IMR-90 (cell line): ENCODE results near the gene NKAIN4. TPM values are rescaled to one million over a fixed set of nuclear protein-coding genes. Genes with fewer than 3 reads are reported as not detected.

Experiments
- ATAC-seq: fragments of 200-7000 bp; cut with Tn5 transposase; 2 replicates; pipeline ENCODE4 v1.9.1; 2020; ENCODE audit warnings: low read depth, mild to moderate bottlenecking, moderate library complexity
- BruUV-seq: library from RNA; stranded (reverse); fragments of 400-500 nt; replicated peaks from 2 replicates; lab custom pipeline; 2021; lab: Mats Ljungman, UMichigan
- CTCF ChIA-PET: fragments of 300-600 bp; formaldehyde crosslinking; extraction: SDS; loops from one replicate; lab custom pipeline; 2021; ENCODE audit warnings: antibody characterized with exemption; lab: Yijun Ruan, JAX
- POLR2A ChIA-PET: fragments of 300-600 bp; sonication (Branson Sonifier 250); formaldehyde crosslinking; loops from one replicate; lab custom pipeline; 2022; ENCODE audit warnings: antibody characterized with exemption; ENCODE audit not compliant: unreplicated experiment; lab: Charles Lee
- DNase-seq: peaks from one replicate; pipeline ENCODE4 v3.0.0; 2013
- H2AFZ ChIP-seq: replicated peaks from 2 replicates; pipeline ENCODE3; 2013; ENCODE audit warnings: low read length, mild to moderate bottlenecking; ENCODE audit not compliant: poor library complexity
- H2AK5ac ChIP-seq: 2 replicates; pipeline ENCODE4 v1.6.1; 2013; ENCODE audit warnings: low read depth, low read length, inconsistent platforms
- H2AK9ac ChIP-seq: replicated peaks from 2 replicates; pipeline ENCODE3; 2013; ENCODE audit warnings: mild to moderate bottlenecking, low read depth, low read length, moderate library complexity; ENCODE audit not compliant: poor library complexity
- H2BK120ac ChIP-seq: 2 replicates; pipeline ENCODE4 v1.6.1; 2013; ENCODE audit warnings: low read depth, low read length, inconsistent platforms
- H2BK15ac ChIP-seq: 3 replicates; pipeline ENCODE4 v1.6.1; 2013; ENCODE audit warnings: low read depth, low read length, inconsistent platforms
- H2BK20ac ChIP-seq: 2 replicates; pipeline ENCODE4 v1.6.1; 2013; ENCODE audit warnings: low read depth, mild to moderate bottlenecking, inconsistent platforms, low read length, moderate library complexity
- H2BK5ac ChIP-seq: 2 replicates; pipeline ENCODE4 v1.6.1; 2013; ENCODE audit warnings: mild to moderate bottlenecking, low read depth, low read length, inconsistent platforms; ENCODE audit not compliant: poor library complexity, severe bottlenecking
- H3K14ac ChIP-seq: replicated peaks from 2 replicates; pipeline ENCODE4 v1.6.1; 2013; ENCODE audit warnings: low read depth, low read length, inconsistent platforms
- H3K18ac ChIP-seq: 2 replicates; pipeline ENCODE4 v1.6.1; 2013; ENCODE audit warnings: low read depth, low read length, control low read depth
- H3K23ac ChIP-seq: 2 replicates; pipeline ENCODE4 v1.6.1; 2013; ENCODE audit warnings: low read depth, low read length, inconsistent platforms
- H3K27ac ChIP-seq: 2 replicates; pipeline ENCODE4 v1.5.1; 2013; ENCODE audit warnings: mild to moderate bottlenecking, control low read depth, low read length; ENCODE audit not compliant: insufficient read depth
- H3K27me3 ChIP-seq: 2 replicates; pipeline ENCODE4 v1.6.1; 2013; ENCODE audit warnings: low read length; ENCODE audit not compliant: control insufficient read depth, insufficient read depth
- H3K36me3 ChIP-seq: 2 replicates; pipeline ENCODE4 v1.6.1; 2013; ENCODE audit warnings: low read length, mixed read lengths; ENCODE audit not compliant: control insufficient read depth, insufficient read depth
- H3K4ac ChIP-seq: 2 replicates; pipeline ENCODE4 v1.6.1; 2013; ENCODE audit warnings: low read depth, low read length, inconsistent platforms
- H3K4me1 ChIP-seq: 2 replicates; pipeline ENCODE4 v1.6.1; 2013; ENCODE audit warnings: low read length, mixed read lengths; ENCODE audit not compliant: control insufficient read depth, insufficient read depth
- H3K4me2 ChIP-seq: 2 replicates; pipeline ENCODE4 v1.6.1; 2013; ENCODE audit warnings: low read depth, mild to moderate bottlenecking, control low read depth, low read length, moderate library complexity
- H3K4me3 ChIP-seq: 2 replicates; pipeline ENCODE4 v1.5.1; 2013; ENCODE audit warnings: low read depth, mild to moderate bottlenecking, control low read depth, low read length, moderate library complexity; ENCODE audit not compliant: insufficient read depth
- H3K56ac ChIP-seq: 2 replicates; pipeline ENCODE4 v1.6.1; 2013; ENCODE audit warnings: low read length, inconsistent platforms; ENCODE audit not compliant: insufficient read depth; ENCODE audit errors: extremely low read depth
- H3K79me1 ChIP-seq, 2 experiments: 2 replicates each; pipeline ENCODE4 v1.6.1; 2013; ENCODE audit warnings: low read length in 2 of 2, inconsistent platforms in 1 of 2, low read depth in 1 of 2
- H3K9ac ChIP-seq: 2 replicates; pipeline ENCODE4 v1.6.1; 2013; ENCODE audit warnings: low read depth, low read length, control low read depth
- H3K9me1 ChIP-seq: 2 replicates; pipeline ENCODE4 v1.6.1; 2013; ENCODE audit warnings: low read length, inconsistent platforms; ENCODE audit not compliant: insufficient read depth
- H3K9me3 ChIP-seq: 2 replicates; pipeline ENCODE4 v1.6.1; 2013; ENCODE audit warnings: low read length; ENCODE audit not compliant: control insufficient read depth, insufficient read depth
- H4K20me1 ChIP-seq: 2 replicates; pipeline ENCODE4 v1.6.1; 2013; ENCODE audit warnings: low read length, inconsistent platforms; ENCODE audit not compliant: insufficient read depth
- H4K5ac ChIP-seq: 2 replicates; pipeline ENCODE4 v1.6.1; 2013; ENCODE audit warnings: mild to moderate bottlenecking, low read depth, low read length, control low read depth
- H4K8ac ChIP-seq, 2 experiments: 2 replicates each; pipeline ENCODE4 v1.6.1; 2013; ENCODE audit warnings: low read depth in 2 of 2, low read length in 2 of 2, control low read depth in 1 of 2, inconsistent platforms in 1 of 2
- H4K91ac ChIP-seq: 2 replicates; pipeline ENCODE4 v1.6.1; 2013; ENCODE audit warnings: low read depth, low read length, inconsistent platforms; ENCODE audit not compliant: insufficient read depth
- CEBPB ChIP-seq: IDR thresholded peaks from 2 replicates; pipeline ENCODE4 v1.6.1; 2012; ENCODE audit warnings: low read depth, low read length, improper control_type of control experiment
- CHD1 ChIP-seq: IDR thresholded peaks from 2 replicates; pipeline ENCODE4 v1.6.1; 2012; ENCODE audit warnings: low read depth, low read length, improper control_type of control experiment
- RCOR1 ChIP-seq: IDR thresholded peaks from 2 replicates; pipeline ENCODE4 v1.6.1; 2012; ENCODE audit warnings: mild to moderate bottlenecking, low read length, improper control_type of control experiment; ENCODE audit not compliant: insufficient replicate concordance
- WGBS, 2 experiments: methylation state at CpG; one replicate each; pipeline versions ENCODE4 v1.1.5 to v1.1.7; 2013; ENCODE audit warnings: missing lambda C conversion rate in 2 of 2; ENCODE audit not compliant: insufficient read length in 1 of 2; ENCODE audit errors: extremely low coverage in 2 of 2; 5-methylcytosine and 5-hydroxymethylcytosine counted together
- dilution Hi-C: fragments of 300-500 bp; cut with HindIII; formaldehyde crosslinking; loops from one replicate; pipeline ENCODE4 v1.14.3; 2018; ENCODE audit warnings: low sequenced_read_pairs; ENCODE audit not compliant: unreplicated experiment
- in situ Hi-C: fragments of 300-500 bp; cut with MboI; formaldehyde crosslinking; loops from 3 replicates; pipeline ENCODE4 v1.14.3; 2019; ENCODE audit warnings: low sequenced_read_pairs, inconsistent platforms, mixed read lengths
- intact Hi-C: fragments of 100-400 bp; cut with micrococcal nuclease; formaldehyde crosslinking; loops from 2 replicates; pipeline ENCODE4 v1.10.0; 2022
- polyA plus RNA-seq, 3 experiments: library from polyadenylated mRNA; depleted of rRNA; stranded (reverse); fragments of >200 nt; gene quantifications; 2 replicates each; pipeline ENCODE4 v1.2.3, GENCODE V29; 2012; ENCODE audit warnings: low replicate concordance in 1 of 3
- total RNA-seq: library from RNA; depleted of rRNA; stranded (reverse); fragments of >200 nt; gene quantifications from 2 replicates; pipeline ENCODE4 v1.2.3, GENCODE V29; 2012

Gene NKAIN4
- total and polyA plus RNA-seq, 2 of the 4 experiments (the other 2 are of a cell fraction) = not detected

DNA sequence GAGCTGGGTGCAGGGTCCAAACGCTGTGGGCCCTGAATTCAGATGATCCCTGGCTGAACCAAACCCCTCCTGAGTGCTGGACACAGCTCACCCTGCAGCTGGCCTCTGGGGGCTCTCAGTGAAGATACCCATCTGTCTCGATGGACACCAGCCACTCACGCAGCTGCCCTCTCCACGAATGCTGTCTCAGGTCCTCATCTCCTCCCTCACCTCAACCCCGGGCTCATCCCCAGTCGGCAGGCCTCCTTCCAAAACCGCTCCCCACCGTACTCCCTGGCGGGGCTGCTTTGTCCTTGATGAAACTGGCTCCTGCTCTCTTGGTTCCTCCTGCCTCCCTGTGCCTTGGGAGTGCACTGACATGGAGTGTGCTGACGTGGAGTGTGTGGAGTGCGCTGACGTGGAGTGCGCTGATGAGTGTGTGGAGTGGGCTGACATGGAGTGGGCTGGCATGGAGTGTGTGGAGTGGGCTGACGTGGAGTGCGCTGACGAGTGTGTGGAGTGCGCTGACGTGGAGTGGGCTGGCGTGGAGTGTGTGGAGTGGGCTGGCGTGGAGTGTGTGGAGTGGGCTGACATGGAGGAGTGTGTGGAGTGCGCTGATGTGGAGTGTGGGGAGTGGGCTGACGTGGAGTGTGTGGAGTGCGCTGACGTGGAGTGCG is 34.3 kb downstream of the NKAIN4 start:
- dilution Hi-C loops = no loop called here
- in situ Hi-C loops = no loop called here

More for the DNA sequence above, 34.3 kb downstream of the NKAIN4 start:
- no peak overlapping the region for H2AFZ ChIP-seq
- H3K36me3 ChIP-seq = no peaks in the 10 kb centered on the region
- ChIA-PET POLR2A (no interaction called here), CTCF (no interaction called here)
- H3K23ac ChIP-seq = no peak overlapping the region
- no peak for TF ChIP-seq CEBPB
- TF ChIP-seq RCOR1 = no peak
- no peak for TF ChIP-seq CHD1
- H3K18ac ChIP-seq = no peak overlapping the region
- 70% methylated on average over 12 of the region's 25 CpGs; no CpG with 5 or more reads in 1 of the 2 experiments for WGBS, 2 experiments
- no peak overlapping the region for H3K27ac ChIP-seq
- H4K91ac ChIP-seq = no peak overlapping the region
- no peaks in the 10 kb centered on the region for H3K9me1 ChIP-seq
- DNase-seq = no peak
- H4K5ac ChIP-seq = no peak overlapping the region
- no peak for ATAC-seq
- peaks cover under 1 to 5% of the 10 kb centered on the region in 2 experiments; a peak in 2 of 4 replicates for H3K79me1 ChIP-seq
- no peak overlapping the region for H3K4ac ChIP-seq
- H2BK20ac ChIP-seq = no peak overlapping the region
- no peak overlapping the region for H3K4me2 ChIP-seq
- intact Hi-C loops = loop anchor here (5.0 kb wide), 2 partner anchors 52 to 162 kb away; partner anchors contain the start of gene ARFGAP1
- no peak overlapping the region for H2BK120ac ChIP-seq
- H3K4me3 ChIP-seq = no peak overlapping the region
- no peak overlapping the region for H4K8ac ChIP-seq
- no peaks in the 10 kb centered on the region for H3K9me3 ChIP-seq
- no peak overlapping the region for H2AK9ac ChIP-seq
- H2AK5ac ChIP-seq = 0 out of 2 replicates have a peak overlapping the region, but pooled peaks have one; percentile 39
- no peak overlapping the region for H2BK5ac ChIP-seq
- H3K9ac ChIP-seq = no peak overlapping the region
- no peak overlapping the region for H3K14ac ChIP-seq
- BruUV-seq = no TSS peak
- H2BK15ac ChIP-seq = no peak overlapping the region
- H3K56ac ChIP-seq = no peak overlapping the region
- peaks cover 19% of the 10 kb centered on the region for H4K20me1 ChIP-seq
- peaks cover 28% of the 10 kb centered on the region for H3K27me3 ChIP-seq
- H3K4me1 ChIP-seq = peaks cover 13% of the 10 kb centered on the region
